Gastroesophageal sphincter (tissue), 4 donors: ENCODE results near the gene METTL4. TPM values are rescaled to one million over a fixed set of nuclear protein-coding genes. Genes with fewer than 3 reads are reported as not detected.
A peak's percentile ranks its signal among the peaks of the same experiment; 100 is the strongest.
"Not testable (repeated sequence)": the region's sequence is repeated elsewhere in the genome, so short reads cannot be mapped to it uniquely, and the experiment has no call there.

Source experiments
- ATAC-seq: fragments of 150-250 bp; one replicate; pipeline ENCODE4 v1.9.1; 2016; ENCODE audit warnings: mild to moderate bottlenecking, moderate library complexity
- H3K27ac ChIP-seq, 4 donors: fragments of 200-600 bp; sonication (generic) in 3 of 4; 1 replicate in 3 of 4; 2 replicates in 1 of 4; pipeline ENCODE4 v1.5.1; 2016 to 2019
- H3K27me3 ChIP-seq: fragments of 200-600 bp; sonication (generic); one replicate; pipeline ENCODE4 v1.5.1; 2019
- H3K36me3 ChIP-seq, 2 donors: fragments of 200-600 bp; sonication (generic); one replicate each; pipeline ENCODE4 v1.5.1; 2019; ENCODE audit warnings: control low read depth in 1 of 2
- H3K4me1 ChIP-seq, 3 donors: fragments of 200-600 bp; sonication (generic); 1 replicate in 2 of 3; 2 replicates in 1 of 3; pipeline ENCODE4 v1.5.1; 2016 to 2019; ENCODE audit warnings: control low read depth in 2 of 3
- H3K4me3 ChIP-seq, 2 donors: fragments of 200-600 bp; sonication (generic); one replicate each; pipeline ENCODE4 v1.5.1; 2019; ENCODE audit warnings: mild to moderate bottlenecking in 1 of 2, moderate library complexity in 1 of 2
- H3K9me3 ChIP-seq, 3 donors: fragments of 200-600 bp; sonication (generic); one replicate each; pipeline ENCODE4 v1.5.1; 2017 to 2019; ENCODE audit warnings: control low read depth in 2 of 3
- CTCF ChIP-seq, 4 experiments: fragments of 200-600 bp in 2 of 4; fragments of 450-650 bp in 2 of 4; sonication (generic) in 1 of 4; IDR thresholded peaks; one replicate each; pipeline ENCODE4 v1.5.1; 2017 to 2019; ENCODE audit warnings: antibody characterized with exemption in 4 of 4, mild to moderate bottlenecking in 2 of 4, moderate library complexity in 2 of 4
- EP300 ChIP-seq: sonication (generic); formaldehyde crosslinking; IDR thresholded peaks from one replicate; pipeline ENCODE4 v1.6.1; 2017; ENCODE audit warnings: antibody characterized with exemption, mild to moderate bottlenecking
- POLR2A ChIP-seq, 2 donors: fragments of 450-650 bp; IDR thresholded peaks; one replicate each; pipeline ENCODE4 v1.6.1; 2017; ENCODE audit warnings: antibody characterized with exemption in 2 of 2, mild to moderate bottlenecking in 2 of 2, moderate library complexity in 1 of 2
- POLR2AphosphoS5 ChIP-seq: sonication (generic); formaldehyde crosslinking; IDR thresholded peaks from one replicate; pipeline ENCODE4 v1.6.1; 2017; ENCODE audit warnings: antibody characterized with exemption
- WGBS, 2 donors: methylation state at CpG; one replicate each; pipeline ENCODE4 v1.1.5; 2018; ENCODE audit warnings: low coverage in 1 of 2; 5-methylcytosine and 5-hydroxymethylcytosine counted together
- total RNA-seq, 4 donors: library from RNA; depleted of rRNA; stranded (reverse); fragments of >200 nt; gene quantifications; one replicate each; pipeline ENCODE4 v1.1.0, GENCODE V29; 2016

METTL4 gene
- total RNA-seq, 4 donors from 2014 or later = 4.2 to 9.5 (median 5.4) TPM

GRCh38 chr18:2541925-2542563, 29.3 kb downstream of the METTL4 start:
- not testable (repeated sequence) for ATAC-seq
- 7 to 11% methylated on average over 3 of the region's 3 CpGs for WGBS, 2 donors

GRCh38 chr18:2540575-2540974, 30.7 kb downstream of the METTL4 start:
- H3K4me1 ChIP-seq = peaks cover 0 to 14% (median 0%) of the 10 kb centered on the region in 3 donors
- TF ChIP-seq POLR2A (IDR thresholded peaks at IDR 0.05) (no peak), CTCF (IDR thresholded peaks at IDR 0.05) (no peak), EP300 (no peak), POLR2AphosphoS5 (no peak)
- H3K27ac ChIP-seq = no peak overlapping the region
- no peaks in the 10 kb centered on the region for H3K9me3 ChIP-seq
- 79 to 93% methylated on average over 3 to 4 of the region's 4 CpGs for WGBS, 2 donors
- no peak overlapping the region for H3K4me3 ChIP-seq
- no peaks in the 10 kb centered on the region for H3K27me3 ChIP-seq
- no peak for ATAC-seq
- H3K36me3 ChIP-seq = peaks cover 0 to 4% of the 10 kb centered on the region in 2 donors

More at GRCh38 chr18:2541925-2542563, 29.3 kb downstream of the METTL4 start:
- H3K4me1 ChIP-seq, H3K27ac ChIP-seq, H3K9me3 ChIP-seq, H3K27me3 ChIP-seq, H3K4me3 ChIP-seq: not testable (repeated sequence)
- TF ChIP-seq CTCF (IDR thresholded peaks at IDR 0.05) = peak; percentile 20 to 62 (median 42)
- H3K36me3 ChIP-seq = peaks cover 0 to 11% of the 10 kb centered on the region in 2 donors

GRCh38 chr18:2538844-2539243, 32.5 kb downstream of the METTL4 start:
- Histone ChIP-seq H3K27ac (no peak overlapping the region), H3K36me3 (peaks cover 0 to 2% of the 10 kb centered on the region in 2 donors), H3K9me3 (no peaks in the 10 kb centered on the region), H3K4me3 (no peak overlapping the region), H3K4me1 (peaks cover 0 to 14% (median 0%) of the 10 kb centered on the region in 3 donors), H3K27me3 (no peaks in the 10 kb centered on the region)
- 62 to 77% methylated on average over 1 of the region's 1 CpG for WGBS, 2 donors
- TF ChIP-seq CTCF (IDR thresholded peaks at IDR 0.05) = no peak
- TF ChIP-seq POLR2A (IDR thresholded peaks at IDR 0.05) = no peak
- no peak for TF ChIP-seq EP300
- no peak for TF ChIP-seq POLR2AphosphoS5
- ATAC-seq = no peak

GRCh38 chr18:2538236-2538635, 33.1 kb downstream of the METTL4 start:
- 88 to 100% methylated on average over 1 of the region's 1 CpG for WGBS, 2 donors
- Histone ChIP-seq H3K27ac (no peak overlapping the region), H3K9me3 (no peaks in the 10 kb centered on the region), H3K4me3 (no peak overlapping the region), H3K27me3 (no peaks in the 10 kb centered on the region), H3K36me3 (no peaks in the 10 kb centered on the region), H3K4me1 (peaks cover 0 to 14% (median 0%) of the 10 kb centered on the region in 3 donors)
- TF ChIP-seq POLR2A (IDR thresholded peaks at IDR 0.05) (no peak), POLR2AphosphoS5 (no peak), EP300 (no peak), CTCF (IDR thresholded peaks at IDR 0.05) (no peak)
- ATAC-seq = no peak

GRCh38 chr18:2537296-2537695, 34.0 kb downstream of the METTL4 start:
- Histone ChIP-seq H3K9me3 (no peaks in the 10 kb centered on the region), H3K4me3 (no peak overlapping the region), H3K36me3 (peaks cover 0 to 4% of the 10 kb centered on the region in 2 donors), H3K4me1 (peaks cover 0 to 14% (median 0%) of the 10 kb centered on the region in 3 donors), H3K27me3 (no peaks in the 10 kb centered on the region), H3K27ac (no peak overlapping the region)
- TF ChIP-seq CTCF (IDR thresholded peaks at IDR 0.05) (no peak), POLR2A (IDR thresholded peaks at IDR 0.05) (no peak), EP300 (no peak), POLR2AphosphoS5 (no peak)
- ATAC-seq = no peak
- 33 to 48% methylated on average over 3 of the region's 3 CpGs for whole genome bisulfite sequencing, 2 donors
